IMR-90 (cell line): ENCODE results near the gene SELENOP. TPM values are rescaled to one million over a fixed set of nuclear protein-coding genes. Genes with fewer than 3 reads are reported as not detected.

Experiments used
- ATAC-seq: fragments of 200-7000 bp; cut with Tn5 transposase; 2 replicates; pipeline ENCODE4 v1.9.1; 2020; ENCODE audit warnings: low read depth, mild to moderate bottlenecking, moderate library complexity
- BruUV-seq: library from RNA; stranded (reverse); fragments of 400-500 nt; replicated peaks from 2 replicates; lab custom pipeline; 2021; lab: Mats Ljungman, UMichigan
- CTCF ChIA-PET: fragments of 300-600 bp; formaldehyde crosslinking; extraction: SDS; loops from one replicate; lab custom pipeline; 2021; ENCODE audit warnings: antibody characterized with exemption; lab: Yijun Ruan, JAX
- POLR2A ChIA-PET: fragments of 300-600 bp; sonication (Branson Sonifier 250); formaldehyde crosslinking; loops from one replicate; lab custom pipeline; 2022; ENCODE audit warnings: antibody characterized with exemption; ENCODE audit not compliant: unreplicated experiment; lab: Charles Lee
- DNase-seq: peaks from one replicate; pipeline ENCODE4 v3.0.0; 2013
- H2AFZ ChIP-seq: replicated peaks from 2 replicates; pipeline ENCODE3; 2013; ENCODE audit warnings: low read length, mild to moderate bottlenecking; ENCODE audit not compliant: poor library complexity
- H2AK5ac ChIP-seq: 2 replicates; pipeline ENCODE4 v1.6.1; 2013; ENCODE audit warnings: low read depth, low read length, inconsistent platforms
- H2AK9ac ChIP-seq: replicated peaks from 2 replicates; pipeline ENCODE3; 2013; ENCODE audit warnings: mild to moderate bottlenecking, low read depth, low read length, moderate library complexity; ENCODE audit not compliant: poor library complexity
- H2BK120ac ChIP-seq: 2 replicates; pipeline ENCODE4 v1.6.1; 2013; ENCODE audit warnings: low read depth, low read length, inconsistent platforms
- H2BK15ac ChIP-seq: 3 replicates; pipeline ENCODE4 v1.6.1; 2013; ENCODE audit warnings: low read depth, low read length, inconsistent platforms
- H2BK20ac ChIP-seq: 2 replicates; pipeline ENCODE4 v1.6.1; 2013; ENCODE audit warnings: low read depth, mild to moderate bottlenecking, inconsistent platforms, low read length, moderate library complexity
- H2BK5ac ChIP-seq: 2 replicates; pipeline ENCODE4 v1.6.1; 2013; ENCODE audit warnings: mild to moderate bottlenecking, low read depth, low read length, inconsistent platforms; ENCODE audit not compliant: poor library complexity, severe bottlenecking
- H3K14ac ChIP-seq: replicated peaks from 2 replicates; pipeline ENCODE4 v1.6.1; 2013; ENCODE audit warnings: low read depth, low read length, inconsistent platforms
- H3K18ac ChIP-seq: 2 replicates; pipeline ENCODE4 v1.6.1; 2013; ENCODE audit warnings: low read depth, low read length, control low read depth
- H3K23ac ChIP-seq: 2 replicates; pipeline ENCODE4 v1.6.1; 2013; ENCODE audit warnings: low read depth, low read length, inconsistent platforms
- H3K27ac ChIP-seq: 2 replicates; pipeline ENCODE4 v1.5.1; 2013; ENCODE audit warnings: mild to moderate bottlenecking, control low read depth, low read length; ENCODE audit not compliant: insufficient read depth
- H3K27me3 ChIP-seq: 2 replicates; pipeline ENCODE4 v1.6.1; 2013; ENCODE audit warnings: low read length; ENCODE audit not compliant: control insufficient read depth, insufficient read depth
- H3K36me3 ChIP-seq: 2 replicates; pipeline ENCODE4 v1.6.1; 2013; ENCODE audit warnings: low read length, mixed read lengths; ENCODE audit not compliant: control insufficient read depth, insufficient read depth
- H3K4ac ChIP-seq: 2 replicates; pipeline ENCODE4 v1.6.1; 2013; ENCODE audit warnings: low read depth, low read length, inconsistent platforms
- H3K4me1 ChIP-seq: 2 replicates; pipeline ENCODE4 v1.6.1; 2013; ENCODE audit warnings: low read length, mixed read lengths; ENCODE audit not compliant: control insufficient read depth, insufficient read depth
- H3K4me2 ChIP-seq: 2 replicates; pipeline ENCODE4 v1.6.1; 2013; ENCODE audit warnings: low read depth, mild to moderate bottlenecking, control low read depth, low read length, moderate library complexity
- H3K4me3 ChIP-seq: 2 replicates; pipeline ENCODE4 v1.5.1; 2013; ENCODE audit warnings: low read depth, mild to moderate bottlenecking, control low read depth, low read length, moderate library complexity; ENCODE audit not compliant: insufficient read depth
- H3K56ac ChIP-seq: 2 replicates; pipeline ENCODE4 v1.6.1; 2013; ENCODE audit warnings: low read length, inconsistent platforms; ENCODE audit not compliant: insufficient read depth; ENCODE audit errors: extremely low read depth
- H3K79me1 ChIP-seq, 2 experiments: 2 replicates each; pipeline ENCODE4 v1.6.1; 2013; ENCODE audit warnings: low read length in 2 of 2, inconsistent platforms in 1 of 2, low read depth in 1 of 2
- H3K9ac ChIP-seq: 2 replicates; pipeline ENCODE4 v1.6.1; 2013; ENCODE audit warnings: low read depth, low read length, control low read depth
- H3K9me1 ChIP-seq: 2 replicates; pipeline ENCODE4 v1.6.1; 2013; ENCODE audit warnings: low read length, inconsistent platforms; ENCODE audit not compliant: insufficient read depth
- H3K9me3 ChIP-seq: 2 replicates; pipeline ENCODE4 v1.6.1; 2013; ENCODE audit warnings: low read length; ENCODE audit not compliant: control insufficient read depth, insufficient read depth
- H4K20me1 ChIP-seq: 2 replicates; pipeline ENCODE4 v1.6.1; 2013; ENCODE audit warnings: low read length, inconsistent platforms; ENCODE audit not compliant: insufficient read depth
- H4K5ac ChIP-seq: 2 replicates; pipeline ENCODE4 v1.6.1; 2013; ENCODE audit warnings: mild to moderate bottlenecking, low read depth, low read length, control low read depth
- H4K8ac ChIP-seq, 2 experiments: 2 replicates each; pipeline ENCODE4 v1.6.1; 2013; ENCODE audit warnings: low read depth in 2 of 2, low read length in 2 of 2, control low read depth in 1 of 2, inconsistent platforms in 1 of 2
- H4K91ac ChIP-seq: 2 replicates; pipeline ENCODE4 v1.6.1; 2013; ENCODE audit warnings: low read depth, low read length, inconsistent platforms; ENCODE audit not compliant: insufficient read depth
- BHLHE40 ChIP-seq: fragments of 150-350 bp; IDR thresholded peaks from 2 replicates; pipeline ENCODE4 v1.6.1; 2016; ENCODE audit warnings: mild to moderate bottlenecking, low read depth, low read length
- CEBPB ChIP-seq: IDR thresholded peaks from 2 replicates; pipeline ENCODE4 v1.6.1; 2012; ENCODE audit warnings: low read depth, low read length, improper control_type of control experiment
- CHD1 ChIP-seq: IDR thresholded peaks from 2 replicates; pipeline ENCODE4 v1.6.1; 2012; ENCODE audit warnings: low read depth, low read length, improper control_type of control experiment
- FOS ChIP-seq: fragments of 150-350 bp; IDR thresholded peaks from 2 replicates; pipeline ENCODE4 v1.6.1; 2016; ENCODE audit warnings: low read depth, low read length
- MAFK ChIP-seq: IDR thresholded peaks from 2 replicates; pipeline ENCODE4 v1.6.1; 2012; ENCODE audit warnings: low read depth, low read length, improper control_type of control experiment
- MAZ ChIP-seq: IDR thresholded peaks from 2 replicates; pipeline ENCODE4 v1.6.1; 2012; ENCODE audit warnings: low read depth, mild to moderate bottlenecking, low read length, improper control_type of control experiment, moderate library complexity, borderline replicate concordance
- MXI1 ChIP-seq: IDR thresholded peaks from 2 replicates; pipeline ENCODE4 v1.6.1; 2012; ENCODE audit warnings: low read depth, mild to moderate bottlenecking, low read length, moderate library complexity, borderline replicate concordance
- NFE2L2 ChIP-seq: fragments of 150-350 bp; IDR thresholded peaks from 2 replicates; pipeline ENCODE4 v1.6.1; 2016; ENCODE audit warnings: low read depth, mild to moderate bottlenecking, low read length
- POLR2A ChIP-seq: IDR thresholded peaks from 2 replicates; pipeline ENCODE4 v1.6.1; 2012; ENCODE audit warnings: mild to moderate bottlenecking, low read depth, low read length
- RAD21 ChIP-seq: IDR thresholded peaks from 2 replicates; pipeline ENCODE4 v1.6.1; 2012; ENCODE audit warnings: low read length, improper control_type of control experiment
- RCOR1 ChIP-seq: IDR thresholded peaks from 2 replicates; pipeline ENCODE4 v1.6.1; 2012; ENCODE audit warnings: mild to moderate bottlenecking, low read length, improper control_type of control experiment; ENCODE audit not compliant: insufficient replicate concordance
- RFX5 ChIP-seq: IDR thresholded peaks from 2 replicates; pipeline ENCODE4 v1.8.0; 2012; ENCODE audit warnings: low read depth, mild to moderate bottlenecking, low read length, moderate library complexity
- SMC3 ChIP-seq: fragments of 150-350 bp; IDR thresholded peaks from 2 replicates; pipeline ENCODE4 v1.6.1; 2016; ENCODE audit warnings: low read depth, mild to moderate bottlenecking, antibody characterized with exemption, low read length, moderate library complexity
- WGBS, 2 experiments: methylation state at CpG; one replicate each; pipeline versions ENCODE4 v1.1.5 to v1.1.7; 2013; ENCODE audit warnings: missing lambda C conversion rate in 2 of 2; ENCODE audit not compliant: insufficient read length in 1 of 2; ENCODE audit errors: extremely low coverage in 2 of 2; 5-methylcytosine and 5-hydroxymethylcytosine counted together
- dilution Hi-C: fragments of 300-500 bp; cut with HindIII; formaldehyde crosslinking; loops from one replicate; pipeline ENCODE4 v1.14.3; 2018; ENCODE audit warnings: low sequenced_read_pairs; ENCODE audit not compliant: unreplicated experiment
- in situ Hi-C: fragments of 300-500 bp; cut with MboI; formaldehyde crosslinking; loops from 3 replicates; pipeline ENCODE4 v1.14.3; 2019; ENCODE audit warnings: low sequenced_read_pairs, inconsistent platforms, mixed read lengths
- intact Hi-C: fragments of 100-400 bp; cut with micrococcal nuclease; formaldehyde crosslinking; loops from 2 replicates; pipeline ENCODE4 v1.10.0; 2022
- polyA plus RNA-seq, 3 experiments: library from polyadenylated mRNA; depleted of rRNA; stranded (reverse); fragments of >200 nt; gene quantifications; 2 replicates each; pipeline ENCODE4 v1.2.3, GENCODE V29; 2012; ENCODE audit warnings: low replicate concordance in 1 of 3
- total RNA-seq: library from RNA; depleted of rRNA; stranded (reverse); fragments of >200 nt; gene quantifications from 2 replicates; pipeline ENCODE4 v1.2.3, GENCODE V29; 2012
- TF ChIP-seq, protein P1 (sequence below): fragments of 150-350 bp; IDR thresholded peaks from 2 replicates; pipeline ENCODE4 v1.6.1; 2016; ENCODE audit warnings: low read depth, mild to moderate bottlenecking, low read length, moderate library complexity, borderline replicate concordance
- TF ChIP-seq, protein P2 (sequence below): conservative IDR thresholded peaks from 2 replicates; pipeline ENCODE4 v1.5.1; 2012; ENCODE audit warnings: mild to moderate bottlenecking, low read depth, low read length, improper control_type of control experiment
- TF ChIP-seq, protein P3 (sequence below): fragments of 150-350 bp; IDR thresholded peaks from 2 replicates; pipeline ENCODE4 v1.6.1; 2017; ENCODE audit warnings: mild to moderate bottlenecking, antibody characterized with exemption, low read length, low read depth

Gene SELENOP
- total and polyA plus RNA-seq, 2 of the 4 experiments (the other 2 are of a cell fraction): 0.55 to 1.1 TPM

DNA sequence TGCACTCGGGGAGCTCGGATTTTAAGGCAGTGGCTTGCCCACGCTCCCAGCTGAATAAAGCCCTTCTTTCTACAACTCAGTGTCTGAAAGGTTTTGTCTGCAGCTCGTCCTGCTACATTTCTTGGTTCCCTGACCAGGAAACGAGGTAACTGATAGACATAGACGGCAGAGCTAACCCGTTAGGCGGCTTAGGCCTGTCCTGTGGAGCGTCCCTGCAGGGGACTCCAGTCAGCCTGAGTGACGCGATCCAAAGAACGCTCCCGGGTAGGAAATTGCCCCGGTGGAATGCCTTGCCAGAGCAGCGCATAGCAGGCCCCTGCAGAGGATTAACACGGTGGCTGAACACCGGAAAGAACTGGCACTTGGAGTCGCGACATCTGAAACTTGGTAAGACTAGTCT is 1.8 kb upstream of the SELENOP start:
- in situ Hi-C loops (no loop called here), intact Hi-C loops (no loop called here), dilution Hi-C loops (no loop called here)
- DNase-seq (no peak), ATAC-seq (no peak)
- H3K4me3 ChIP-seq: no peak overlapping the region
- H3K56ac ChIP-seq: no peak overlapping the region
- CTCF ChIA-PET: no interaction called here
- no peak overlapping the region for H2BK5ac ChIP-seq
- H3K9ac ChIP-seq: no peak overlapping the region
- H3K14ac ChIP-seq: no peak overlapping the region
- no peaks in the 10 kb centered on the region for H3K79me1 ChIP-seq
- H2AK5ac ChIP-seq: no peak overlapping the region
- H4K5ac ChIP-seq: no peak overlapping the region
- no peak overlapping the region for H3K4ac ChIP-seq
- no peak overlapping the region for H2AK9ac ChIP-seq
- H3K4me1 ChIP-seq: no peaks in the 10 kb centered on the region
- H3K23ac ChIP-seq: no peak overlapping the region
- no peak overlapping the region for H4K91ac ChIP-seq
- no peaks in the 10 kb centered on the region for H3K9me1 ChIP-seq
- no peaks in the 10 kb centered on the region for H3K36me3 ChIP-seq
- H2BK120ac ChIP-seq: no peak overlapping the region
- no peaks in the 10 kb centered on the region for H3K27me3 ChIP-seq
- no peak overlapping the region for H2BK20ac ChIP-seq
- no peaks in the 10 kb centered on the region for H3K9me3 ChIP-seq
- H2BK15ac ChIP-seq: no peak overlapping the region
- WGBS, 2 experiments: 78% methylated on average over 7 of the region's 19 CpGs; no CpG with 5 or more reads in 1 of the 2 experiments
- POLR2A ChIA-PET: no interaction called here
- no peak overlapping the region for H2AFZ ChIP-seq
- no TSS peak for BruUV-seq
- no peak overlapping the region for H3K27ac ChIP-seq
- no peak overlapping the region for H3K4me2 ChIP-seq
- H3K18ac ChIP-seq: no peak overlapping the region
- no peak overlapping the region for H4K8ac ChIP-seq
- TF ChIP-seq MXI1 (no peak), CEBPB (no peak), BHLHE40 (no peak), RCOR1 (no peak), CHD1 (no peak), POLR2A (no peak), RAD21 (no peak), RFX5 (no peak), MAZ (no peak), FOS (no peak), SMC3 (no peak), MAFK (no peak), NFE2L2 (no peak)
- TF ChIP-seq, protein P1, sequence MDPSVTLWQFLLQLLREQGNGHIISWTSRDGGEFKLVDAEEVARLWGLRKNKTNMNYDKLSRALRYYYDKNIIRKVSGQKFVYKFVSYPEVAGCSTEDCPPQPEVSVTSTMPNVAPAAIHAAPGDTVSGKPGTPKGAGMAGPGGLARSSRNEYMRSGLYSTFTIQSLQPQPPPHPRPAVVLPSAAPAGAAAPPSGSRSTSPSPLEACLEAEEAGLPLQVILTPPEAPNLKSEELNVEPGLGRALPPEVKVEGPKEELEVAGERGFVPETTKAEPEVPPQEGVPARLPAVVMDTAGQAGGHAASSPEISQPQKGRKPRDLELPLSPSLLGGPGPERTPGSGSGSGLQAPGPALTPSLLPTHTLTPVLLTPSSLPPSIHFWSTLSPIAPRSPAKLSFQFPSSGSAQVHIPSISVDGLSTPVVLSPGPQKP: no peak
- TF ChIP-seq, protein P2, sequence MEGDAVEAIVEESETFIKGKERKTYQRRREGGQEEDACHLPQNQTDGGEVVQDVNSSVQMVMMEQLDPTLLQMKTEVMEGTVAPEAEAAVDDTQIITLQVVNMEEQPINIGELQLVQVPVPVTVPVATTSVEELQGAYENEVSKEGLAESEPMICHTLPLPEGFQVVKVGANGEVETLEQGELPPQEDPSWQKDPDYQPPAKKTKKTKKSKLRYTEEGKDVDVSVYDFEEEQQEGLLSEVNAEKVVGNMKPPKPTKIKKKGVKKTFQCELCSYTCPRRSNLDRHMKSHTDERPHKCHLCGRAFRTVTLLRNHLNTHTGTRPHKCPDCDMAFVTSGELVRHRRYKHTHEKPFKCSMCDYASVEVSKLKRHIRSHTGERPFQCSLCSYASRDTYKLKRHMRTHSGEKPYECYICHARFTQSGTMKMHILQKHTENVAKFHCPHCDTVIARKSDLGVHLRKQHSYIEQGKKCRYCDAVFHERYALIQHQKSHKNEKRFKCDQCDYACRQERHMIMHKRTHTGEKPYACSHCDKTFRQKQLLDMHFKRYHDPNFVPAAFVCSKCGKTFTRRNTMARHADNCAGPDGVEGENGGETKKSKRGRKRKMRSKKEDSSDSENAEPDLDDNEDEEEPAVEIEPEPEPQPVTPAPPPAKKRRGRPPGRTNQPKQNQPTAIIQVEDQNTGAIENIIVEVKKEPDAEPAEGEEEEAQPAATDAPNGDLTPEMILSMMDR: no peak
- TF ChIP-seq, protein P3, sequence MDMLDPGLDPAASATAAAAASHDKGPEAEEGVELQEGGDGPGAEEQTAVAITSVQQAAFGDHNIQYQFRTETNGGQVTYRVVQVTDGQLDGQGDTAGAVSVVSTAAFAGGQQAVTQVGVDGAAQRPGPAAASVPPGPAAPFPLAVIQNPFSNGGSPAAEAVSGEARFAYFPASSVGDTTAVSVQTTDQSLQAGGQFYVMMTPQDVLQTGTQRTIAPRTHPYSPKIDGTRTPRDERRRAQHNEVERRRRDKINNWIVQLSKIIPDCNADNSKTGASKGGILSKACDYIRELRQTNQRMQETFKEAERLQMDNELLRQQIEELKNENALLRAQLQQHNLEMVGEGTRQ: no peak
- no peaks in the 10 kb centered on the region for H4K20me1 ChIP-seq
